Left lobe of liver (tissue), 2 donors: ENCODE data around the gene STX1B. TPM values are rescaled to one million over a fixed set of nuclear protein-coding genes. Genes with fewer than 3 reads are reported as not detected.
A peak's percentile ranks its signal among the peaks of the same experiment; 100 is the strongest.
"Not testable (repeated sequence)": the region's sequence is repeated elsewhere in the genome, so short reads cannot be mapped to it uniquely, and the experiment has no call there.

Experiments used
- ATAC-seq: fragments of 200-7000 bp; cut with Tn5 transposase; one replicate; pipeline ENCODE4 v1.9.1; 2020; ENCODE audit warnings: mild to moderate bottlenecking, moderate library complexity
- DNase-seq: peaks from one replicate; pipeline ENCODE4 v3.0.0-alpha.2; 2020; ENCODE audit warnings: low spot score
- total RNA-seq: library from RNA; stranded (reverse); gene quantifications from one replicate; pipeline ENCODE4 v1.2.1, GENCODE V29; 2021
- donor health status: DM: no; HTN: no; CAD: no; lungs with moderate emphysema.
- donor health status: DM: no; HTN: yes; CAD: no.

STX1B gene
- total RNA-seq, 1 donor from 2014 or later = 4.2 TPM

GRCh38 chr16:30954993-30955392 lies 55.4 kb downstream of the STX1B start:
- ATAC-seq = peak; percentile 2
- DNase-seq = no peak

GRCh38 chr16:30953511-30954124 lies 56.8 kb downstream of the STX1B start:
- ATAC-seq (no peak), DNase-seq (no peak)

GRCh38 chr16:30953111-30953510 lies 57.3 kb downstream of the STX1B start:
- DNase-seq = no peak
- no peak for ATAC-seq

- ATAC-seq (peak; percentile 10), DNase-seq (peak; percentile 93)
These were observed 58.7 kb downstream of the STX1B start for GRCh38 chr16:30951750-30952149.

GRCh38 chr16:30951193-30951592 lies 59.2 kb downstream of the STX1B start:
- DNase-seq (no peak), ATAC-seq (no peak)

GRCh38 chr16:30950516-30951065 lies 59.8 kb downstream of the STX1B start:
- no peak for ATAC-seq
- peak; percentile 54 for DNase-seq

GRCh38 chr16:30949650-30950515 lies 60.6 kb downstream of the STX1B start:
- DNase-seq (peak; percentile 98), ATAC-seq (peak; percentile 70)

- DNase-seq (peak; percentile 85), ATAC-seq (peak; percentile 64)
These were observed 61.5 kb downstream of the STX1B start, which contains the start of gene ORAI3 for GRCh38 chr16:30948667-30949649. Gene ORAI3 (plus strand): TSS chr16:30949068. CDS start chr16:30949290, 222 bp downstream.

GRCh38 chr16:30947859-30948666 lies 62.4 kb downstream of the STX1B start:
- DNase-seq = peak; percentile 92
- peak; percentile 50 for ATAC-seq

GRCh38 chr16:30947541-30947858 lies 62.9 kb downstream of the STX1B start:
- ATAC-seq (no peak), DNase-seq (no peak)

GRCh38 chr16:30946671-30947540 lies 63.5 kb downstream of the STX1B start:
- ATAC-seq = no peak
- DNase-seq = peak; percentile 56

GRCh38 chr16:30944352-30944751 lies 66.1 kb downstream of the STX1B start:
- no peak for ATAC-seq
- DNase-seq = no peak

- ATAC-seq = no peak
- no peak for DNase-seq
These were observed 68.0 kb downstream of the STX1B start for GRCh38 chr16:30942426-30942806.

- ATAC-seq (peak; percentile 96), DNase-seq (peak; percentile 83)
These were observed 68.6 kb downstream of the STX1B start for GRCh38 chr16:30941600-30942425.

- ATAC-seq, DNase-seq: not testable (repeated sequence)
These were observed 70.9 kb downstream of the STX1B start for GRCh38 chr16:30939571-30939970.
